Aorta (tissue), 5 donors: ENCODE measurements around the gene PHACTR3. TPM values are rescaled to one million over a fixed set of nuclear protein-coding genes. Genes with fewer than 3 reads are reported as not detected.

Experiments used
- ATAC-seq: fragments of 200-7000 bp; cut with Tn5 transposase; one replicate; pipeline ENCODE4 v1.9.1; 2022; ENCODE audit warnings: moderate library complexity; ENCODE audit not compliant: low FRiP score
- DNase-seq, 2 donors: peaks; one replicate each; pipeline ENCODE4 v3.0.0-alpha.2; 2020
- H3K27ac ChIP-seq, 2 donors: one replicate each; pipeline ENCODE4 v1.5.1; 2013; ENCODE audit warnings: low read length in 2 of 2, mild to moderate bottlenecking in 2 of 2, moderate library complexity in 2 of 2, control low read depth in 1 of 2, inconsistent platforms in 1 of 2, low read depth in 1 of 2
- H3K27me3 ChIP-seq, 2 donors: one replicate each; pipeline ENCODE4 v1.6.1; 2013; ENCODE audit warnings: control low read depth in 1 of 2, low read length in 1 of 2, mild to moderate bottlenecking in 1 of 2, moderate library complexity in 1 of 2; ENCODE audit not compliant: insufficient read depth in 2 of 2, control insufficient read depth in 1 of 2
- H3K36me3 ChIP-seq, 2 donors: one replicate each; pipeline ENCODE4 v1.6.1; 2013; ENCODE audit warnings: control low read depth in 1 of 2, low read length in 1 of 2, mild to moderate bottlenecking in 1 of 2; ENCODE audit not compliant: insufficient read depth in 2 of 2, control insufficient read depth in 1 of 2
- H3K4me1 ChIP-seq, 2 donors: one replicate each; pipeline ENCODE4 v1.6.1; 2013; ENCODE audit warnings: low read length in 2 of 2, control low read depth in 1 of 2, mild to moderate bottlenecking in 1 of 2, moderate library complexity in 1 of 2; ENCODE audit not compliant: insufficient read depth in 2 of 2, control insufficient read depth in 1 of 2
- H3K4me3 ChIP-seq, 2 donors: one replicate each; pipeline ENCODE4 v1.5.1; 2013; ENCODE audit warnings: low read length in 2 of 2, control low read depth in 1 of 2, mild to moderate bottlenecking in 1 of 2
- H3K9me3 ChIP-seq: one replicate; pipeline ENCODE4 v1.6.1; 2013; ENCODE audit warnings: mild to moderate bottlenecking, low read length; ENCODE audit not compliant: control insufficient read depth
- WGBS, 2 donors: extraction: QIAGEN DNeasy Blood & Tissue Kit; methylation state at CpG; one replicate each; pipeline ENCODE4 v1.1.7; 2013; 5-methylcytosine and 5-hydroxymethylcytosine counted together
- intact Hi-C, 2 donors: fragments of 100-400 bp; cut with DNase I; formaldehyde crosslinking; loops; one replicate each; pipeline versions ENCODE4 v1.14.2 to v1.15.0; 2022
- polyA plus RNA-seq, 2 donors: library from polyadenylated mRNA; stranded (reverse); fragments of 200-250 nt; gene quantifications; one replicate each; pipeline ENCODE4 v1.2.3, GENCODE V29; 2013
- total RNA-seq, 2 donors: library from RNA; stranded (reverse); fragmentation: NEBNext Ultra II Directional; extraction: Animal tissue kit (Norgen Biotek cat#: 25700); gene quantifications; one replicate each; pipeline ENCODE4 v1.2.1, GENCODE V29; 2021
- donor health status: healthy with polysubstance abuse.
- donor health status: Bipolar disorder and iron deficiency.
- donor health status: DM: no; HTN: no; CAD: no.
- donor health status: DM: no; HTN: no; CAD: no.
- donor health status: DM: yes; HTN: yes; CAD: no.

PHACTR3 gene
- total and polyA plus RNA-seq, 4 donors, result 0.16 to 0.27 TPM; not detected in 2

GRCh38 chr20:59656417-59656816 lies 52.1 kb downstream of the PHACTR3 start:
- Histone ChIP-seq H3K4me1 (no peaks in the 10 kb centered on the region), H3K9me3 (peaks cover 1% of the 10 kb centered on the region), H3K4me3 (no peak overlapping the region), H3K27ac (no peak overlapping the region), H3K36me3 (no peaks in the 10 kb centered on the region), H3K27me3 (no peaks in the 10 kb centered on the region)
- DNase-seq (no peak), ATAC-seq (no peak)
- intact Hi-C loops, result no loop called here

- WGBS, 2 donors, result 47 to 70% methylated on average over 1 of the region's 1 CpG
- peaks cover 1% of the 10 kb centered on the region for H3K9me3 ChIP-seq
- ATAC-seq, result no peak
- no peak for DNase-seq
- H3K27ac ChIP-seq, result no peak overlapping the region
- H3K4me3 ChIP-seq, result no peak overlapping the region
- H3K27me3 ChIP-seq, result no peaks in the 10 kb centered on the region
- H3K4me1 ChIP-seq, result no peaks in the 10 kb centered on the region
- no peaks in the 10 kb centered on the region for H3K36me3 ChIP-seq
- intact Hi-C loops, result no loop called here
Observed at GRCh38 chr20:59657459-59658046, 53.2 kb downstream of the PHACTR3 start.

- 77 to 86% methylated on average over 2 of the region's 2 CpGs for whole genome bisulfite sequencing, 2 donors
- ATAC-seq, result no peak
Observed at GRCh38 chr20:59660471-59660870, 56.1 kb downstream of the PHACTR3 start.

GRCh38 chr20:59661153-59661552 lies 56.8 kb downstream of the PHACTR3 start:
- no peak for ATAC-seq
- 44% methylated on average over 8 of the region's 8 CpGs for WGBS, 2 donors
- Histone ChIP-seq H3K4me1 (no peaks in the 10 kb centered on the region), H3K27me3 (no peaks in the 10 kb centered on the region), H3K36me3 (no peaks in the 10 kb centered on the region), H3K4me3 (no peak overlapping the region), H3K9me3 (peaks cover 1% of the 10 kb centered on the region), H3K27ac (no peak overlapping the region)
- DNase-seq, result no peak
- intact Hi-C loops, result no loop called here

More at GRCh38 chr20:59660471-59660870, 56.1 kb downstream of the PHACTR3 start:
- H3K4me1 ChIP-seq, result no peaks in the 10 kb centered on the region
- no peaks in the 10 kb centered on the region for H3K27me3 ChIP-seq
- peaks cover 1% of the 10 kb centered on the region for H3K9me3 ChIP-seq
- DNase-seq, result no peak
- no peak overlapping the region for H3K27ac ChIP-seq
- intact Hi-C loops, result no loop called here
- H3K4me3 ChIP-seq, result no peak overlapping the region
- no peaks in the 10 kb centered on the region for H3K36me3 ChIP-seq

GRCh38 chr20:59661621-59662020 lies 57.3 kb downstream of the PHACTR3 start:
- no peaks in the 10 kb centered on the region for H3K27me3 ChIP-seq
- intact Hi-C loops, result no loop called here
- WGBS, 2 donors, result 60 to 66% methylated on average over 10 of the region's 10 CpGs
- ATAC-seq (no peak), DNase-seq (no peak)
- H3K27ac ChIP-seq, result no peak overlapping the region
- H3K4me1 ChIP-seq, result no peaks in the 10 kb centered on the region
- no peak overlapping the region for H3K4me3 ChIP-seq
- H3K36me3 ChIP-seq, result no peaks in the 10 kb centered on the region
- H3K9me3 ChIP-seq, result peaks cover 1% of the 10 kb centered on the region

GRCh38 chr20:59662161-59662560 lies 57.8 kb downstream of the PHACTR3 start:
- no peaks in the 10 kb centered on the region for H3K4me1 ChIP-seq
- no peak overlapping the region for H3K4me3 ChIP-seq
- no peak for ATAC-seq
- H3K27ac ChIP-seq, result no peak overlapping the region
- no peak for DNase-seq
- WGBS, 2 donors, result 49 to 56% methylated on average over 5 of the region's 5 CpGs
- H3K27me3 ChIP-seq, result no peaks in the 10 kb centered on the region
- peaks cover 1% of the 10 kb centered on the region for H3K9me3 ChIP-seq
- H3K36me3 ChIP-seq, result no peaks in the 10 kb centered on the region
- intact Hi-C loops, result no loop called here

- intact Hi-C loops, result no loop called here
- Histone ChIP-seq H3K36me3 (no peaks in the 10 kb centered on the region), H3K9me3 (peaks cover 1% of the 10 kb centered on the region), H3K27me3 (no peaks in the 10 kb centered on the region), H3K4me1 (no peaks in the 10 kb centered on the region), H3K4me3 (no peak overlapping the region), H3K27ac (no peak overlapping the region)
- ATAC-seq (no peak), DNase-seq (no peak)
- 79 to 83% methylated on average over 14 of the region's 14 CpGs for WGBS, 2 donors
Observed at GRCh38 chr20:59662856-59663512, 58.6 kb downstream of the PHACTR3 start.

GRCh38 chr20:59663513-59664060 lies 59.2 kb downstream of the PHACTR3 start:
- intact Hi-C loops, result no loop called here
- Histone ChIP-seq H3K4me3 (no peak overlapping the region), H3K9me3 (no peaks in the 10 kb centered on the region), H3K4me1 (no peaks in the 10 kb centered on the region), H3K27ac (no peak overlapping the region), H3K36me3 (no peaks in the 10 kb centered on the region), H3K27me3 (no peaks in the 10 kb centered on the region)
- ATAC-seq (no peak), DNase-seq (peak in 1 of 2 donors; percentile 39)
- 64 to 65% methylated on average over 15 of the region's 15 CpGs for WGBS, 2 donors

- 66 to 67% methylated on average over 11 of the region's 11 CpGs for WGBS, 2 donors
- DNase-seq (no peak), ATAC-seq (no peak)
- intact Hi-C loops, result no loop called here
- Histone ChIP-seq H3K27me3 (no peaks in the 10 kb centered on the region), H3K4me1 (no peaks in the 10 kb centered on the region), H3K9me3 (no peaks in the 10 kb centered on the region), H3K27ac (no peak overlapping the region), H3K36me3 (no peaks in the 10 kb centered on the region), H3K4me3 (no peak overlapping the region)
Observed at GRCh38 chr20:59664421-59664941, 60.1 kb downstream of the PHACTR3 start.
